Vagina (tissue), 2 donors: ENCODE measurements around the gene PPP6R2.

Experiments
- CTCF ChIP-seq, 3 experiments: fragments of 450-650 bp in 2 of 3; fragments of 200-600 bp in 1 of 3; sonication (generic) in 1 of 3; IDR thresholded peaks; one replicate each; pipeline ENCODE4 v1.5.1; 2017 to 2019; ENCODE audit warnings: antibody characterized with exemption in 3 of 3, mild to moderate bottlenecking in 2 of 3, moderate library complexity in 2 of 3
- POLR2A ChIP-seq, 2 donors: fragments of 450-650 bp; IDR thresholded peaks; one replicate each; pipeline ENCODE4 v1.6.1; 2017; ENCODE audit warnings: antibody characterized with exemption in 2 of 2, mild to moderate bottlenecking in 2 of 2, moderate library complexity in 2 of 2

GRCh38 chr22:50342651-50343540, at the start of gene PPP6R2:
- TF ChIP-seq CTCF (IDR thresholded peaks at IDR 0.05) (no peak), POLR2A (IDR thresholded peaks at IDR 0.05) (peak in 1 of 2 donors; percentile 15)
